ENCODE measurements around the gene ZNF747.
"Not testable (repeated sequence)": the region's sequence is repeated elsewhere in the genome, so short reads cannot be mapped to it uniquely, and the experiment has no call there.

ZNF747 gene

GRCh38 chr16:30541502-30542329 is 7.1 kb upstream of the ZNF747 start:
- in situ Hi-C loops (cut with MboI; ENCODE audit: low sequenced_read_pairs, unreplicated experiment) = no loop called here
- no peak for TF ChIP-seq CTCF (IDR thresholded peaks at IDR 0.05; ENCODE audit: borderline replicate concordance, control extremely low read depth, extremely low read depth, insufficient read depth, missing control alignments)

DNA sequence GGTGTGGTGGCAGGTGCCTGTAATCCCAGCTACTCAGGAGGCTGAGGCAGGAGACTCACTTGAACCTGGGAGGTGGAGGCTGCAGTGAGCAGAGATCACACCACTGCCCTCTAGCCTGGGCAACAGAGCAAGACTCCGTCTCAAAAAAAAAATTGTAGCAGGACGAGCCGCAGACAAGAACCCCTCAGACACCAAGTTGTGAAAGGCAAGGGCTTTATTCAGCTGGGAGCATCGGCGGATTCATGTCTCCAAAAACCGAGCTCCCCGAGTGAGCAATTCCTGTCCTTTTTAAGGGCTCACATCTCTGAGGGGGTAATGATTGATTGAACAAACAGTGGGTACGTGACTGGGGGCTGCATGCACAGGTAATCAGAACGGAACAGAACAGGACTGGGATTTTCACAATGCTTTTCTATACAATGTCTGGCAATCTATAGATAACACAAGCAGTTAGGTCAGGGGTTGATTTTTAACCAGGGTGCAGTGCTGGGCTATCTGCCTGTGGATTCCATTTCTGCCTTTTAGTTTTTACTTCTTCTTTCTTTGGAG is 6.3 kb upstream of the ZNF747 start:
- DNase-seq (ENCODE audit: low spot score); in situ Hi-C loops (cut with MboI; ENCODE audit: low sequenced_read_pairs, unreplicated experiment): not testable (repeated sequence)

More at GRCh38 chr16:30541502-30542329, 7.1 kb upstream of the ZNF747 start:
- no peak for DNase-seq (ENCODE audit: low spot score)

DNA sequence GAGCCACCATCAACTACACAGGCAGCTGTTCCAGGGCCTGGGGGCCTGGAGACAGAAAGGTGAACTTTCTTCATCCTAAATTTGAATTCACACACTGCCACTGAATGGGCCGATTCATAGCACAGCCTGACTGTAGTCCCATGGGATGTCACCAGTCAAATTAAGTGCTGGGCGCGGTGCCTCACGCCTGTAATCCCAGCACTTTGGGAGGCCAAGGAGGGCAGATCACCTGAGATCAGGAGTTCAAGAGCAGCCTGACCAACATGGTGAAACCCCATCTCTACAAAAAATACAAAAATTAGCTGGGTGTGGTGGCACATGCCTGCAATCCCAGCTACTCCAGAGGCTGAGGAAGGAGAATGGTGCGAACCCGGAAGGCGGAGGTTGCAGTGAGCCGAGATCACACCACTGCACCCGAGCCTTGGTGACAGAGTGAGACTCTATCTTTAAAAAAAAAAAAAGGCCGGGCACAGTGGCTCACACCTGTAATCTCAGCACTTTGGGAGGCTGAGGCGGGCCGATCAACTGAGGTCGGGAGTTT is 5.4 kb upstream of the ZNF747 start:
- DNase-seq (ENCODE audit: low spot score); in situ Hi-C loops (cut with MboI; ENCODE audit: low sequenced_read_pairs, unreplicated experiment): not testable (repeated sequence)

- TF ChIP-seq CTCF (IDR thresholded peaks at IDR 0.05; ENCODE audit: borderline replicate concordance, control extremely low read depth, extremely low read depth, insufficient read depth, missing control alignments) = no peak
- in situ Hi-C loops (cut with MboI; ENCODE audit: low sequenced_read_pairs, unreplicated experiment) = no loop called here
- DNase-seq (ENCODE audit: low spot score) = no peak
Observed at GRCh38 chr16:30539000-30539964, 4.6 kb upstream of the ZNF747 start.

DNA sequence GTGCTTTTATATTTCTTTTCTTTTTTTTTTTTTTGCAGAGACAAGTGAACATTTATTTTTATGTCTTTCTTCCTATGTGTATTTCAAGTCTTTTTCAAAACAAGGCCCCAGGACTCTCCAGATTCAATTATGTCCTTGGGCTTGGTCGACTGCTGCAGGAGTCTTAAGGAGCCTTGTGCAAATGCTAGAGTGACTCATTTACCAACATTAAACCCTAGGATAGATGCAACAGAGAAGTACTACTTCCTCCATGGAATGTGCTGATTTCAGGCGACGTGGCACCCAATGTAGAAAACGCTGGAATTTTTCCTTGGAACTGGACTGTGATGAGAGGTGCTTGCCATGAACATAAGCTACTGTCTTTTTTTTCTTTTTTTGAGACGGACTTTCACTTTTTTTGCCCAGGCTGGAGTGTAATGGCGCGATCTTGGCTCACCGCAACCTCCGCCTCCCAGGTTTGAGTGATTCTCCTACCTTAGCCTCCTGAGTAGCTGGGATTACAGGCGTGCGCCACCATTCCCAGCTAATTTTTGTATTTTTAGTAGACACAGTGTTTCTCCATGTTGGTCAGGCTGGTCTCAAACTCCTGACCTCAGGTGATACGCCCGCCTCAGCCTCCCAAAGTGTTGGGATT is 1.9 kb upstream of the ZNF747 start:
- in situ Hi-C loops (cut with MboI; ENCODE audit: low sequenced_read_pairs, unreplicated experiment); DNase-seq (ENCODE audit: low spot score): not testable (repeated sequence)

- DNase-seq (ENCODE audit: low spot score) = peak; percentile 86
- in situ Hi-C loops (cut with MboI; ENCODE audit: low sequenced_read_pairs, unreplicated experiment) = no loop called here
- TF ChIP-seq CTCF (IDR thresholded peaks at IDR 0.05; ENCODE audit: borderline replicate concordance, control extremely low read depth, extremely low read depth, insufficient read depth, missing control alignments) = peak; percentile 69
Observed at GRCh38 chr16:30535777-30536190, 1.1 kb upstream of the ZNF747 start.

GRCh38 chr16:30535106-30535776 is 583 bp upstream of the ZNF747 start:
- no peak for TF ChIP-seq CTCF (IDR thresholded peaks at IDR 0.05; ENCODE audit: borderline replicate concordance, control extremely low read depth, extremely low read depth, insufficient read depth, missing control alignments)
- in situ Hi-C loops (cut with MboI; ENCODE audit: low sequenced_read_pairs, unreplicated experiment) = no loop called here
- no peak for DNase-seq (ENCODE audit: low spot score)

Measured in GM13976 (cell line).